ENCODE results near the gene DPP10.

DPP10 gene

DNA sequence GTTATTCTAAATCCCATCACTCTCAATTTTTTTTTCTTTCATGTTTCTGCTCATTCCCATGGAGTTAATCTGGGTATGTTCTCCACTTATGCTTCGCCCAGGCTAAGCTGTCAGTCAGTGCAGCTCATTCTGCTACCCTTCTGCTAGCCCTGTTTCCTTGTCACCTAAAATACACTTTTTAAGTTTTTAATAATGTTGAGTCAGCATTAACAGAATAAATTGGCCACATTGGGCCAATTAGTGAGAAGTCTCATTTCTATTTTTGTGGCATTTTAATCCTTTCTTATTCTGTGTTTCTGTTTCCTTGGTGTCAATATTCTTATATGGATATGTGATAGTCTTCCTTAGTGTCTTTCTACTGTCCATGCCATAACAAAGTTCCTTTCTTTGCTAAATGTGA, 1126.2 kb downstream of the DPP10 start:
- no peak for DNase-seq
- H3K9ac ChIP-seq (ENCODE audit: low read length), result no peak overlapping the region
- H3K4me1 ChIP-seq (ENCODE audit: control insufficient read depth, low read depth, low read length), result no peaks in the 10 kb centered on the region
- no peak overlapping the region for H2BK120ac ChIP-seq (ENCODE audit: low read depth, low read length)
- no peak overlapping the region for H2AK5ac ChIP-seq (ENCODE audit: low read length)
- no peak overlapping the region for H3K18ac ChIP-seq (ENCODE audit: low read length)
- no peaks in the 10 kb centered on the region for H3K36me3 ChIP-seq (ENCODE audit: control insufficient read depth, insufficient read depth, low read length)
- H3K4me2 ChIP-seq (ENCODE audit: low read length), result no peak overlapping the region
- H2BK15ac ChIP-seq (replicated peaks; ENCODE audit: low read depth), result no peak overlapping the region
- H3K79me1 ChIP-seq (ENCODE audit: low read length), result no peaks in the 10 kb centered on the region
- no peaks in the 10 kb centered on the region for H3K27me3 ChIP-seq (ENCODE audit: insufficient read depth, low read length, poor library complexity)
- WGBS (ENCODE audit: extremely low coverage, insufficient coverage, low lambda C conversion rate), result no CpG with 5 or more reads among the region's 1 CpG
- H3K56ac ChIP-seq (ENCODE audit: low read length), result no peak overlapping the region
- no peak overlapping the region for H3K27ac ChIP-seq (ENCODE audit: low read depth, low read length)
- H2BK5ac ChIP-seq (ENCODE audit: low read length), result no peak overlapping the region
- no peak overlapping the region for H4K8ac ChIP-seq (ENCODE audit: low read depth, low read length)
- H3K4me3 ChIP-seq (ENCODE audit: low read length), result no peak overlapping the region
- no peak overlapping the region for H3K23ac ChIP-seq (ENCODE audit: low read length)
- H3K79me2 ChIP-seq (ENCODE audit: control insufficient read depth, insufficient read depth, low read length), result no peaks in the 10 kb centered on the region
- no peak overlapping the region for H4K5ac ChIP-seq (ENCODE audit: low read length)
- H3K4ac ChIP-seq (ENCODE audit: low read depth, low read length), result no peak overlapping the region

DNA sequence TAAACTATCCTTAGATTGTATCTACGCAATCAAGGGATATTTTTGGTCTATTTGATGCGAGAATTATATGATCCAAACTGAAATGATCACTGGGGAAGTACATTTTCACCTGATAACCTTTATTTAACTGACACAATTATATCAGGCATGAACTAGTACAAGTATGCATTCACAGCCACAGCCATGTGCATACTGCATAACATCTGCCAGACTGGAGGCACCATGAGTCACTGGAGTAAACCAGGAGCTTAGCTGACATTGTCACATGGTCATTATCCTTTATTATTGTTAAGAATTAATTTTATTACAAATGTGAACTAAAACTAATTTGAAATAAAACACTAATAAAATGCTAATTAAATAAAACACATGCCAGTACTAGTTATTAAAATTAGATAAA, 1127.1 kb downstream of the DPP10 start:
- Histone ChIP-seq H3K9ac (ENCODE audit: low read length) (no peak overlapping the region), H3K79me1 (ENCODE audit: low read length) (no peaks in the 10 kb centered on the region), H2AK5ac (ENCODE audit: low read length) (no peak overlapping the region), H3K36me3 (ENCODE audit: control insufficient read depth, insufficient read depth, low read length) (no peaks in the 10 kb centered on the region), H3K23ac (ENCODE audit: low read length) (no peak overlapping the region), H2BK120ac (ENCODE audit: low read depth, low read length) (no peak overlapping the region), H2BK15ac (replicated peaks; ENCODE audit: low read depth) (no peak overlapping the region), H3K4me2 (ENCODE audit: low read length) (no peak overlapping the region), H2BK5ac (ENCODE audit: low read length) (no peak overlapping the region), H3K4me3 (ENCODE audit: low read length) (no peak overlapping the region), H4K5ac (ENCODE audit: low read length) (no peak overlapping the region), H3K4me1 (ENCODE audit: control insufficient read depth, low read depth, low read length) (no peaks in the 10 kb centered on the region), H3K56ac (ENCODE audit: low read length) (no peak overlapping the region), H4K8ac (ENCODE audit: low read depth, low read length) (no peak overlapping the region), H3K4ac (ENCODE audit: low read depth, low read length) (no peak overlapping the region), H3K27me3 (ENCODE audit: insufficient read depth, low read length, poor library complexity) (no peaks in the 10 kb centered on the region), H3K27ac (ENCODE audit: low read depth, low read length) (no peak overlapping the region), H3K18ac (ENCODE audit: low read length) (no peak overlapping the region), H3K79me2 (ENCODE audit: control insufficient read depth, insufficient read depth, low read length) (no peaks in the 10 kb centered on the region)
- WGBS (ENCODE audit: extremely low coverage, insufficient coverage, low lambda C conversion rate), result no CpG with 5 or more reads among the region's 2 CpGs
- DNase-seq, result no peak

DNA sequence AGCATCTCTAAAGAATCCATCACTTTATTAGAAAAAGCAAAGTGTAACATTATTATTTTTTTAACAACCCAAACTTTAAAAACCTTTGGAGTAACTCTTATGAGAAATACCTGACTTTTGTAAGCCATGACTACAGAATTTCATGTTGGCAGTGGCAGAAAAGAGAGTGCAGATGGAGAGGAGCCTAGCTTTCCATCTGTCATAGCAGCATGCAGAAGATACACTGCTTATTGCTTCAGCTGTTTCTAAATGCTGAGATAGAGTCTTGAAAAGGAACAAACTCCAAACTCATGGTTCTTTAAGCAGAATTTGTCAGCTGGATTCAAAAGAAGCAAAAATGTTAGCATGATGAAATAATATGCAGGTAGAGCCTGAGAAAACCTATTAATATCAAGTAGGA, 1130.3 kb downstream of the DPP10 start:
- H3K4me2 ChIP-seq (ENCODE audit: low read length), result no peak overlapping the region
- H3K4me1 ChIP-seq (ENCODE audit: control insufficient read depth, low read depth, low read length), result no peaks in the 10 kb centered on the region
- H3K79me2 ChIP-seq (ENCODE audit: control insufficient read depth, insufficient read depth, low read length), result no peaks in the 10 kb centered on the region
- no peak overlapping the region for H3K4me3 ChIP-seq (ENCODE audit: low read length)
- no peak overlapping the region for H2BK5ac ChIP-seq (ENCODE audit: low read length)
- no peak overlapping the region for H2BK15ac ChIP-seq (replicated peaks; ENCODE audit: low read depth)
- no peak overlapping the region for H3K27ac ChIP-seq (ENCODE audit: low read depth, low read length)
- no peak overlapping the region for H4K5ac ChIP-seq (ENCODE audit: low read length)
- no peak overlapping the region for H3K4ac ChIP-seq (ENCODE audit: low read depth, low read length)
- no peak overlapping the region for H3K23ac ChIP-seq (ENCODE audit: low read length)
- H3K56ac ChIP-seq (ENCODE audit: low read length), result no peak overlapping the region
- H3K18ac ChIP-seq (ENCODE audit: low read length), result no peak overlapping the region
- no peaks in the 10 kb centered on the region for H3K79me1 ChIP-seq (ENCODE audit: low read length)
- H3K36me3 ChIP-seq (ENCODE audit: control insufficient read depth, insufficient read depth, low read length), result no peaks in the 10 kb centered on the region
- H2BK120ac ChIP-seq (ENCODE audit: low read depth, low read length), result no peak overlapping the region
- no peak overlapping the region for H2AK5ac ChIP-seq (ENCODE audit: low read length)
- no peak for DNase-seq
- H4K8ac ChIP-seq (ENCODE audit: low read depth, low read length), result no peak overlapping the region
- no peaks in the 10 kb centered on the region for H3K27me3 ChIP-seq (ENCODE audit: insufficient read depth, low read length, poor library complexity)
- no peak overlapping the region for H3K9ac ChIP-seq (ENCODE audit: low read length)

DNA sequence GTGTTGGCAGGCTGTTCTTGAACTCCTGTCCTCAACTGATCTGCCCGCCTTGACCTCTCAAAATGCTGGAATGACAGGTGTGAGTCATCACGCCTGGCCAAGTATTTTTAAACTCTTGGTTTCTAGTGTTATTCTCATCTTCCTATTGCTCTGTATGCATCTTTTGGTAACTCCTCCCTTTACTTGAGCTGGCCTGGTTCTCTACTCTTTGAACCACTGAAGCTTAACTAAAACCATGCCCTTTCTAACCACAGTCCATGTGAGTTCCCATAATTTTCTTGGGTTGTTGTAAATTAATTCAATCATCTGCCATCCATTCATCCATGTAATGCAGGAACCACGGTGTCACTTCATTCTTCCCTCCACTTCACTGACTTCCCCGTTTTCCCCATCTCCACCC, 1131.3 kb downstream of the DPP10 start:
- H3K4ac ChIP-seq (ENCODE audit: low read depth, low read length), result no peak overlapping the region
- no peak for DNase-seq
- no peak overlapping the region for H2BK5ac ChIP-seq (ENCODE audit: low read length)
- H3K56ac ChIP-seq (ENCODE audit: low read length), result no peak overlapping the region
- WGBS (ENCODE audit: extremely low coverage, insufficient coverage, low lambda C conversion rate), result no CpG with 5 or more reads among the region's 4 CpGs
- no peak overlapping the region for H2BK15ac ChIP-seq (replicated peaks; ENCODE audit: low read depth)
- no peak overlapping the region for H2AK5ac ChIP-seq (ENCODE audit: low read length)
- no peaks in the 10 kb centered on the region for H3K4me1 ChIP-seq (ENCODE audit: control insufficient read depth, low read depth, low read length)
- H3K27ac ChIP-seq (ENCODE audit: low read depth, low read length), result no peak overlapping the region
- H3K79me2 ChIP-seq (ENCODE audit: control insufficient read depth, insufficient read depth, low read length), result no peaks in the 10 kb centered on the region
- no peak overlapping the region for H4K5ac ChIP-seq (ENCODE audit: low read length)
- H3K27me3 ChIP-seq (ENCODE audit: insufficient read depth, low read length, poor library complexity), result no peaks in the 10 kb centered on the region
- no peak overlapping the region for H3K4me2 ChIP-seq (ENCODE audit: low read length)
- no peak overlapping the region for H3K4me3 ChIP-seq (ENCODE audit: low read length)
- H3K9ac ChIP-seq (ENCODE audit: low read length), result no peak overlapping the region
- H3K23ac ChIP-seq (ENCODE audit: low read length), result no peak overlapping the region
- H3K79me1 ChIP-seq (ENCODE audit: low read length), result no peaks in the 10 kb centered on the region
- no peak overlapping the region for H3K18ac ChIP-seq (ENCODE audit: low read length)
- H4K8ac ChIP-seq (ENCODE audit: low read depth, low read length), result no peak overlapping the region
- H2BK120ac ChIP-seq (ENCODE audit: low read depth, low read length), result no peak overlapping the region
- H3K36me3 ChIP-seq (ENCODE audit: control insufficient read depth, insufficient read depth, low read length), result no peaks in the 10 kb centered on the region

DNA sequence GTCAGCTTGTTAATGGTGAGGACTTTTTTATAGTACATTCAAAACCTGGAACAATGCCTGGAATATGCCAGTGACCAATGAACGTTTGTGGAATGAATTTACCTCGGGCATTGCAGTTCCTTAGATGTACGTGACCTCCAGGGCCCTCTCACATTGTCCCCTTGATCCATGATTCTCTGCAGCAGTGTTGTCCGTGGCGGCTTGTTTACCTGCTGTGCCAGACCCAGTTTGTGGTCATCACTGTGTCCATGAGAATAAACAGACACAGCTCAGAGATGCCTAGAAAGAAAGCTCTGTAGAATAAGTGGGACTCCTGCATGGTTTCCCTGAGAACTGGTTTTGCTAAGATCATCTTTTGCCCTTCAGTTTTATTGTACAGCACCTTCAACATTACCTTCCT, 1132.2 kb downstream of the DPP10 start:
- Histone ChIP-seq H2BK15ac (replicated peaks; ENCODE audit: low read depth) (no peak overlapping the region), H3K27me3 (ENCODE audit: insufficient read depth, low read length, poor library complexity) (no peaks in the 10 kb centered on the region), H3K4me3 (ENCODE audit: low read length) (no peak overlapping the region), H3K36me3 (ENCODE audit: control insufficient read depth, insufficient read depth, low read length) (no peaks in the 10 kb centered on the region), H3K56ac (ENCODE audit: low read length) (no peak overlapping the region), H3K79me2 (ENCODE audit: control insufficient read depth, insufficient read depth, low read length) (no peaks in the 10 kb centered on the region), H3K27ac (ENCODE audit: low read depth, low read length) (no peak overlapping the region), H3K9ac (ENCODE audit: low read length) (no peak overlapping the region), H2BK5ac (ENCODE audit: low read length) (no peak overlapping the region), H3K4ac (ENCODE audit: low read depth, low read length) (no peak overlapping the region), H3K4me2 (ENCODE audit: low read length) (no peak overlapping the region), H3K23ac (ENCODE audit: low read length) (no peak overlapping the region), H4K5ac (ENCODE audit: low read length) (no peak overlapping the region), H3K4me1 (ENCODE audit: control insufficient read depth, low read depth, low read length) (no peaks in the 10 kb centered on the region), H3K79me1 (ENCODE audit: low read length) (no peaks in the 10 kb centered on the region), H4K8ac (ENCODE audit: low read depth, low read length) (no peak overlapping the region), H3K18ac (ENCODE audit: low read length) (no peak overlapping the region), H2AK5ac (ENCODE audit: low read length) (no peak overlapping the region), H2BK120ac (ENCODE audit: low read depth, low read length) (no peak overlapping the region)
- DNase-seq, result no peak
- WGBS (ENCODE audit: extremely low coverage, insufficient coverage, low lambda C conversion rate), result no CpG with 5 or more reads among the region's 5 CpGs

DNA sequence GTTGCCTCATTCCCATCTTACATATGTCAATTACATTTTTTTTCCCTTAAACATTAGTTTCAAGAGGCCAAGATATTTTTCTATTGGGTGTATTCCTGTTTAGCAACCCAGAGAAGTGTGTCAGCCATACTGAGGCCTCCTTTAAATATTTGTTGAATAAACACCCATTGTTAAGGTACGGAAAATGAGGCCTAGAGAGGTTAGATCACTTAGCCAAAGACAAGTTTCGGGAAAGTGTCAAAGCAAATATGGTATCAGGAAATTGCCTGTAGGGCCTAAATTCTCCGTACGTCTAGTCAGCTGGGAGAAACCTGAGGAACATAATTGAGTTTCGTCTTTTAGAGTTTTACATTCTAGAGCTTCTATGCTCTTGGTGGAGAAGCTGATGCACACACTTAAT, 1138.3 kb downstream of the DPP10 start:
- no peak overlapping the region for H2BK5ac ChIP-seq (ENCODE audit: low read length)

More for the DNA sequence above, 1138.3 kb downstream of the DPP10 start:
- Histone ChIP-seq H4K8ac (ENCODE audit: low read depth, low read length) (no peak overlapping the region), H3K4ac (ENCODE audit: low read depth, low read length) (no peak overlapping the region), H2BK120ac (ENCODE audit: low read depth, low read length) (no peak overlapping the region), H3K27me3 (ENCODE audit: insufficient read depth, low read length, poor library complexity) (no peaks in the 10 kb centered on the region), H4K5ac (ENCODE audit: low read length) (no peak overlapping the region), H3K56ac (ENCODE audit: low read length) (no peak overlapping the region), H3K9ac (ENCODE audit: low read length) (no peak overlapping the region), H2AK5ac (ENCODE audit: low read length) (no peak overlapping the region), H3K27ac (ENCODE audit: low read depth, low read length) (no peak overlapping the region), H3K36me3 (ENCODE audit: control insufficient read depth, insufficient read depth, low read length) (no peaks in the 10 kb centered on the region), H3K18ac (ENCODE audit: low read length) (no peak overlapping the region), H3K79me1 (ENCODE audit: low read length) (no peaks in the 10 kb centered on the region), H3K4me3 (ENCODE audit: low read length) (no peak overlapping the region), H2BK15ac (replicated peaks; ENCODE audit: low read depth) (no peak overlapping the region), H3K4me2 (ENCODE audit: low read length) (no peak overlapping the region), H3K4me1 (ENCODE audit: control insufficient read depth, low read depth, low read length) (no peaks in the 10 kb centered on the region), H3K23ac (ENCODE audit: low read length) (no peak overlapping the region), H3K79me2 (ENCODE audit: control insufficient read depth, insufficient read depth, low read length) (no peaks in the 10 kb centered on the region)
- WGBS (ENCODE audit: extremely low coverage, insufficient coverage, low lambda C conversion rate), result no CpG with 5 or more reads among the region's 5 CpGs
- DNase-seq, result no peak

Data from mesendoderm (in vitro differentiated cells).